ENCODE data around the gene DCLK2. TPM values are rescaled to one million over a fixed set of nuclear protein-coding genes. Genes with fewer than 3 reads are reported as not detected.

Gene DCLK2
- total RNA-seq, 3 donors from 2014 or later: 3.4 to 5.2 (median 4.0) TPM

DNA sequence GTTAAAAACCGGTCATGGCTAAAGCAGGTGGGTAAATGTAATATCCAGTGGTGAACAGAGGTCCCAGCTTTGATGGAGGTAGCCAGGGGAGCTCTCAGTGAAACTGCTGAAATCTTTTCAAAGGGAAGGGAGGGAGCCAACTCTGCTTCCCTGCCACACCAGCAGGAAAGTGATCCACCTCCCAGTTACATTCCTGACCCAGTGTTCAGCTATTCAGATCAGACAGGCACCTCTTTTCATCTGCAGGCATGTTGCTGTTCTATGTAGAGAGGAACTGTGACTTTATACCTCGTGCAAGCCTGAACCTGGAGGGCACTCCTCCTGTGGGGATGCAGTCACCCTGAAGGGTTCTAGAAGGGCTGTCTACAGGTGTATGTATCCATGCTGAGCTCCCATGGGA lies 37.6 kb downstream of the DCLK2 start:
- DNase-seq (ENCODE audit: low spot score in 2 of 2): no peak
- Histone ChIP-seq H3K27me3 (no peaks in the 10 kb centered on the region), H3K4me3 (no peak overlapping the region), H3K4me1 (no peaks in the 10 kb centered on the region), H3K27ac (no peak overlapping the region), H3K9me3 (peaks cover 4 to 22% of the 10 kb centered on the region in 2 donors), H3K36me3 (no peaks in the 10 kb centered on the region)
- TF ChIP-seq POLR2A (IDR thresholded peaks at IDR 0.05): no peak
- TF ChIP-seq POLR2AphosphoS5 (IDR thresholded peaks at IDR 0.05): no peak
- TF ChIP-seq, protein P1, sequence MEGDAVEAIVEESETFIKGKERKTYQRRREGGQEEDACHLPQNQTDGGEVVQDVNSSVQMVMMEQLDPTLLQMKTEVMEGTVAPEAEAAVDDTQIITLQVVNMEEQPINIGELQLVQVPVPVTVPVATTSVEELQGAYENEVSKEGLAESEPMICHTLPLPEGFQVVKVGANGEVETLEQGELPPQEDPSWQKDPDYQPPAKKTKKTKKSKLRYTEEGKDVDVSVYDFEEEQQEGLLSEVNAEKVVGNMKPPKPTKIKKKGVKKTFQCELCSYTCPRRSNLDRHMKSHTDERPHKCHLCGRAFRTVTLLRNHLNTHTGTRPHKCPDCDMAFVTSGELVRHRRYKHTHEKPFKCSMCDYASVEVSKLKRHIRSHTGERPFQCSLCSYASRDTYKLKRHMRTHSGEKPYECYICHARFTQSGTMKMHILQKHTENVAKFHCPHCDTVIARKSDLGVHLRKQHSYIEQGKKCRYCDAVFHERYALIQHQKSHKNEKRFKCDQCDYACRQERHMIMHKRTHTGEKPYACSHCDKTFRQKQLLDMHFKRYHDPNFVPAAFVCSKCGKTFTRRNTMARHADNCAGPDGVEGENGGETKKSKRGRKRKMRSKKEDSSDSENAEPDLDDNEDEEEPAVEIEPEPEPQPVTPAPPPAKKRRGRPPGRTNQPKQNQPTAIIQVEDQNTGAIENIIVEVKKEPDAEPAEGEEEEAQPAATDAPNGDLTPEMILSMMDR (IDR thresholded peaks at IDR 0.05): no peak
- intact Hi-C loops (cut with DNase I; ENCODE audit: low total_unique reads): no loop called here

DNA sequence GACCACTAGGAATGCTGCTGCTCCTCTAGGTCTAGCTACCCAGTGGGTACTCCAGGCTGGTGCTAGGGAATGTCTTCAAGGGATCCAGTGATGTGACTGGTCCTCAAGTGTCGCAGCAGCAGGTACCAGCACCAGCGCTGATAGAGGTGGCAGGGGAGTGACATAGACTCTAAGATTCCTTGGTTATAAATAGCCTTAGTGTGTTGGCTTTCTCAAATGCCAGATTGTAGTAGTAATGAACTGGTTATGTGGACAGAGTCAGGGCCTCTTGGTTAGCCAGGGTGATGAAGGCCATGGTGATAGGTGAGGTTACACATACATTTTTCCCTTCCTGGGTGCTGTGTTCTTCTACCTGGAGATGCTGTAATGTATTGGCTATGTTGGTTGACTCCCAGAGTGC lies 38.3 kb downstream of the DCLK2 start:
- DNase-seq (ENCODE audit: low spot score in 2 of 2): no peak
- intact Hi-C loops (cut with DNase I; ENCODE audit: low total_unique reads): no loop called here
- no peaks in the 10 kb centered on the region for H3K4me1 ChIP-seq
- peaks cover 4 to 21% of the 10 kb centered on the region in 2 donors for H3K9me3 ChIP-seq
- H3K4me3 ChIP-seq: no peak overlapping the region
- no peak for TF ChIP-seq POLR2A (IDR thresholded peaks at IDR 0.05)
- TF ChIP-seq, protein P1 (IDR thresholded peaks at IDR 0.05): no peak
- TF ChIP-seq POLR2AphosphoS5 (IDR thresholded peaks at IDR 0.05): no peak
- no peak overlapping the region for H3K27ac ChIP-seq
- no peaks in the 10 kb centered on the region for H3K27me3 ChIP-seq
- H3K36me3 ChIP-seq: no peaks in the 10 kb centered on the region

DNA sequence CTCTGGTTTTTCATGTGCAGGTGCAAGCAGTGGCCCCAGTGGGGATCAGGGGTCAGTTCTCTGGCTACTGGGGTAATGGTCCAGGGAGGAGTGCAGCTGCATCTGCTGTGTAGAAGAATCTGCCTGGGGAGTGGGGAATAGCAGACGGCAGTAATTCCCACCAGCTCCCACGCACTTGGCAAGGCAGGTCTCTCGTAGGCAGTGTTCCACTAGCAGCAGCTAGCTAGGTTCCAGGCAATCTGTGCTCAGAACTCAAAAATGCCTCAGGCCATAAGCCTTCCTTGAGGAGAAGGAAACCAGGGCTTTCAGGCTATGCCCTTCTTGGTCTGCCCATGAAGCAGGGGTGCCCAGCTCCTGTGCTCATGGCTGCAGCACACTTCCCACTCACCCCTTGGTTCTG lies 38.8 kb downstream of the DCLK2 start:
- no peaks in the 10 kb centered on the region for H3K36me3 ChIP-seq
- DNase-seq (ENCODE audit: low spot score in 2 of 2): no peak
- H3K27ac ChIP-seq: no peak overlapping the region
- intact Hi-C loops (cut with DNase I; ENCODE audit: low total_unique reads): no loop called here
- TF ChIP-seq, protein P1 (IDR thresholded peaks at IDR 0.05): no peak
- TF ChIP-seq POLR2A (IDR thresholded peaks at IDR 0.05) (no peak), POLR2AphosphoS5 (IDR thresholded peaks at IDR 0.05) (no peak)
- H3K27me3 ChIP-seq: no peaks in the 10 kb centered on the region
- H3K9me3 ChIP-seq: peaks cover 4 to 23% of the 10 kb centered on the region in 2 donors
- no peaks in the 10 kb centered on the region for H3K4me1 ChIP-seq
- H3K4me3 ChIP-seq: no peak overlapping the region

DNA sequence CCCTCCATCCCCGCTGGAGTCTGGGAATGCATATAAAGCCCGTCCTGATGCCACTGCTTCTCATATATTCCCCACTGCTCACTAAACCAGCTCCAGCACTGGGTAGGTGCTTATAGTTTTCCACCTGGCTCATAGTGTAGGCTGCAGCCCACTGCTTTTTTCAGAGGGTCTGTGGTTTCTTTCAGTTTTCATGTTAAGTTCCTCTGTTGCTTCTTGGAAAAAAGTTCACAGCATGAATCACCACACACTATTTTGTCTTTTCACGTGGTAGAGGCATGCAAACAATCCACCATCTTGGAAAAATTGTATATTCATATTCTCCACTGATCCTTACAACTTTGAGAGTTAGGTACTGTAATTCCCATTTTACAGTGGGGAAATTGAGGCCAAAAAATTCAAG lies 39.4 kb downstream of the DCLK2 start:
- Histone ChIP-seq H3K4me3 (no peak overlapping the region), H3K9me3 (peaks cover 4 to 21% of the 10 kb centered on the region in 2 donors), H3K4me1 (no peaks in the 10 kb centered on the region), H3K27ac (no peak overlapping the region), H3K27me3 (no peaks in the 10 kb centered on the region), H3K36me3 (no peaks in the 10 kb centered on the region)
- TF ChIP-seq, protein P1 (IDR thresholded peaks at IDR 0.05): no peak
- TF ChIP-seq POLR2AphosphoS5 (IDR thresholded peaks at IDR 0.05) (no peak), POLR2A (IDR thresholded peaks at IDR 0.05) (no peak)
- DNase-seq (ENCODE audit: low spot score in 2 of 2): no peak
- intact Hi-C loops (cut with DNase I; ENCODE audit: low total_unique reads): no loop called here

DNA sequence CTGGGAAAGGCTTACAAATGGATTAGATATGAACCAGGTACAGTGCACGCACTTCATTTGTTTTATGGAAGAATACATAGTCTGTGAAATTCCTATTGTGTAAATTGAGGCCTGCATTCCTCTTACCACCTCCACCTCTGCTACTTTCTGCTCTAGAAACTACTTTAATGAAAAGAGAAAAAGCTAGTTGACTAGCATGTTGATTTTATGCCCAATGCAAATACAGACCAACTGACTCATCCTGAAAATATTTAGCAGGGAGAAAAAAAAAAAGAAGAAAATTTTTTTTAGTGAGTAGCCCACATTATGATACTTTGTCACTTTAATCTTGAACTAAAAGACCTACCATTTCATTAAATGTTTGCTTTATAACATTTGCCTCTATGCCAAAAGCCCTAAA lies 41.2 kb downstream of the DCLK2 start:
- H3K36me3 ChIP-seq: no peaks in the 10 kb centered on the region
- no peaks in the 10 kb centered on the region for H3K4me1 ChIP-seq
- H3K27me3 ChIP-seq: no peaks in the 10 kb centered on the region
- peaks cover 4 to 16% of the 10 kb centered on the region in 2 donors for H3K9me3 ChIP-seq
- DNase-seq (ENCODE audit: low spot score in 2 of 2): no peak
- no peak for TF ChIP-seq POLR2A (IDR thresholded peaks at IDR 0.05)
- no peak for TF ChIP-seq POLR2AphosphoS5 (IDR thresholded peaks at IDR 0.05)
- TF ChIP-seq, protein P1 (IDR thresholded peaks at IDR 0.05): no peak
- no peak overlapping the region for H3K4me3 ChIP-seq
- intact Hi-C loops (cut with DNase I; ENCODE audit: low total_unique reads): no loop called here
- H3K27ac ChIP-seq: no peak overlapping the region
